Measurements from ENCODE around the gene UPK3A. TPM values are rescaled to one million over a fixed set of nuclear protein-coding genes. Genes with fewer than 3 reads are reported as not detected.

The UPK3A gene
- total and polyA plus RNA-seq, 2 of the 8 experiments (the other 6 are each of a cell fraction or from before 2014, with no cell fraction given): 0.35 to 1.7 TPM

- TF ChIP-seq KDM4A (IDR thresholded peaks at IDR 0.05; ENCODE audit: low read depth, low read length, severe bottlenecking): no peak
- peak; percentile 13 to 43; a peak in 3 of 4 replicates for TF ChIP-seq RAD21 (IDR thresholded peaks at IDR 0.05 in 1 of 2, conservative IDR thresholded peaks at IDR 0.05 in 1 of 2; ENCODE audit: low read depth in 2 of 2, low read length in 2 of 2)
- no peak for TF ChIP-seq EP300 (IDR thresholded peaks at IDR 0.05; ENCODE audit: borderline replicate concordance in 1 of 2, low read depth in 2 of 2, low read length in 2 of 2)
- no peak for TF ChIP-seq RXRA (IDR thresholded peaks at IDR 0.05; ENCODE audit: insufficient read depth, low read depth, low read length)
- no peak for TF ChIP-seq E2F6 (IDR thresholded peaks at IDR 0.05)
- no peak for TF ChIP-seq CEBPB (IDR thresholded peaks at IDR 0.05; ENCODE audit: low read depth, low read length)
Observed at GRCh38 chr22:45242778-45243191, 42.0 kb upstream of the UPK3A start (continued).
